SU-DHL-6 (cell line): ENCODE measurements around the gene USP10.

Source experiments
- CTCF ChIP-seq: fragments of 200-600 bp; sonication (generic); IDR thresholded peaks from one replicate; pipeline ENCODE4 v1.5.1; 2017; ENCODE audit warnings: antibody characterized with exemption, mild to moderate bottlenecking, low read length, moderate library complexity; ENCODE audit not compliant: insufficient read depth, poor library complexity, severe bottlenecking
- EZH2phosphoT487 ChIP-seq: fragments of 200-600 bp; sonication (generic), shearing (Covaris generic); conservative IDR thresholded peaks from 2 replicates; pipeline ENCODE4 v1.6.1; 2018; ENCODE audit warnings: mild to moderate bottlenecking, antibody characterized with exemption, low read length, moderate library complexity, mixed read lengths

GRCh38 chr16:84806256-84806889 is 106.6 kb downstream of the USP10 start:
- no peak for TF ChIP-seq CTCF
- TF ChIP-seq EZH2phosphoT487 = no peak
